A549 (cell line): ENCODE results near the gene SHCBP1L. TPM values are rescaled to one million over a fixed set of nuclear protein-coding genes. Genes with fewer than 3 reads are reported as not detected.
A peak's percentile ranks its signal among the peaks of the same experiment; 100 is the strongest.

Experiments
- ATAC-seq, 2 experiments: fragments of 200-7000 bp in 1 of 2; fragments of >200 bp in 1 of 2; cut with Nextera tagmentation in 1 of 2; cut with Tn5 transposase in 1 of 2; 3 replicates each; pipeline versions ENCODE4 v1.8.0 to v1.9.1; 2018 to 2020; ENCODE audit warnings: mild to moderate bottlenecking in 1 of 2, moderate library complexity in 1 of 2
- CTCF ChIA-PET: fragments of 300-600 bp; sonication (Branson Sonifier 250); formaldehyde crosslinking; extraction: SDS; loops from one replicate; lab custom pipeline; 2021; ENCODE audit warnings: antibody characterized with exemption, inconsistent platforms; lab: Yijun Ruan, JAX
- POLR2A ChIA-PET: fragments of 350-600 bp; formaldehyde crosslinking; extraction: SDS; loops from one replicate; lab custom pipeline; 2021; ENCODE audit warnings: antibody characterized with exemption, inconsistent platforms; lab: Yijun Ruan, JAX
- DNase-seq, 2 experiments: peaks; one replicate each; pipeline versions ENCODE4 v3.0.0 to v3.0.0-alpha.2; 2011 to 2016; ENCODE audit warnings: low read depth in 1 of 2, low spot score in 1 of 2
- FAIRE-seq: peaks from 2 replicates; lab custom pipeline; 2011; peaks lifted over from hg19 to GRCh38; lab: Jason Lieb, UNC
- H3K27ac ChIP-seq, 2 experiments: fragments of >200 bp; sonication (Bioruptor Twin); formaldehyde crosslinking; 3 replicates each; pipeline ENCODE4 v1.5.1; 2016 to 2017
- H3K4me1 ChIP-seq: fragments of >200 bp; sonication (Bioruptor Twin); formaldehyde crosslinking; 3 replicates; pipeline ENCODE4 v1.6.1; 2016
- H3K4me2 ChIP-seq: fragments of >200 bp; sonication (Bioruptor Twin); formaldehyde crosslinking; 3 replicates; pipeline ENCODE4 v1.6.1; 2016
- H3K4me3 ChIP-seq: fragments of >200 bp; sonication (Bioruptor Twin); formaldehyde crosslinking; 3 replicates; pipeline ENCODE4 v1.5.1; 2016
- H3K9me3 ChIP-seq: fragments of >200 bp; sonication (Bioruptor Twin); formaldehyde crosslinking; 3 replicates; pipeline ENCODE4 v1.6.1; 2016
- CBX8 ChIP-seq: fragments of 200-600 bp; sonication (generic); IDR thresholded peaks from 2 replicates; pipeline ENCODE4 v1.6.1; 2016
- CEBPB ChIP-seq, 2 experiments: fragments of >200 bp in 1 of 2; sonication (Bioruptor Twin) in 1 of 2; formaldehyde crosslinking in 1 of 2; IDR thresholded peaks; 2 replicates each; pipeline ENCODE4 v1.6.1; 2012 to 2016
- CHD4 ChIP-seq: fragments of 200-600 bp; sonication (generic); IDR thresholded peaks from 2 replicates; pipeline ENCODE4 v1.6.1; 2016; ENCODE audit warnings: antibody characterized with exemption, mild to moderate bottlenecking, borderline replicate concordance
- EHF ChIP-seq: fragments of 250-450 bp; sonication (Bioruptor Pico); IDR thresholded peaks from 2 replicates; pipeline ENCODE4 v1.5.0; 2020; ENCODE audit warnings: mild to moderate bottlenecking
- FOSL2 ChIP-seq, 2 experiments: fragments of 450-650 bp in 1 of 2; fragments of >200 bp in 1 of 2; sonication (Bioruptor Twin) in 1 of 2; formaldehyde crosslinking; IDR thresholded peaks; 2 replicates each; pipeline versions ENCODE4 v1.5.0 to v1.6.1; 2016 to 2020; ENCODE audit warnings: mild to moderate bottlenecking in 1 of 2, moderate library complexity in 1 of 2
- FOXS1 ChIP-seq: fragments of 250-450 bp; sonication (Bioruptor Pico); IDR thresholded peaks from 2 replicates; pipeline ENCODE4 v1.5.0; 2020; ENCODE audit warnings: mild to moderate bottlenecking, moderate library complexity
- GATA3 ChIP-seq: IDR thresholded peaks from 2 replicates; pipeline ENCODE4 v1.6.1; 2012; ENCODE audit warnings: borderline replicate concordance
- HEYL ChIP-seq: fragments of 250-450 bp; sonication (Bioruptor Pico); IDR thresholded peaks from 2 replicates; pipeline ENCODE4 v1.8.0; 2021; ENCODE audit warnings: mild to moderate bottlenecking, moderate library complexity
- JUN ChIP-seq, 2 experiments: fragments of >200 bp; sonication (Bioruptor Twin); formaldehyde crosslinking; IDR thresholded peaks; 2 replicates in 1 of 2; 3 replicates in 1 of 2; pipeline ENCODE4 v1.6.1; 2016 to 2017
- JUNB ChIP-seq: fragments of >200 bp; sonication (Bioruptor Twin); formaldehyde crosslinking; IDR thresholded peaks from 2 replicates; pipeline ENCODE4 v1.6.1; 2016
- KDM1A ChIP-seq: fragments of 200-600 bp; sonication (generic); IDR thresholded peaks from 2 replicates; pipeline ENCODE4 v1.6.1; 2016; ENCODE audit warnings: low read depth, mild to moderate bottlenecking
- NR3C1 ChIP-seq: fragments of >200 bp; sonication (Bioruptor Twin); formaldehyde crosslinking; IDR thresholded peaks from 3 replicates; pipeline ENCODE4 v1.6.1; 2017
- PHF8 ChIP-seq: fragments of 200-600 bp; sonication (generic); IDR thresholded peaks from 2 replicates; pipeline ENCODE4 v1.6.1; 2016; ENCODE audit warnings: low read depth, mild to moderate bottlenecking, antibody characterized with exemption, moderate library complexity, borderline replicate concordance
- POLR2AphosphoS2 ChIP-seq: conservative IDR thresholded peaks from 2 replicates; pipeline ENCODE4 v1.6.1; 2012; ENCODE audit warnings: low read length, improper control_type of control experiment, inconsistent platforms
- RCOR1 ChIP-seq: fragments of 150-350 bp; IDR thresholded peaks from 2 replicates; pipeline ENCODE4 v1.6.1; 2014; ENCODE audit warnings: antibody characterized with exemption, low read length, low read depth
- RFX5 ChIP-seq: fragments of 450-650 bp; IDR thresholded peaks from 2 replicates; pipeline ENCODE4 v1.7.1; 2014; ENCODE audit warnings: antibody characterized with exemption, mild to moderate bottlenecking, moderate library complexity
- SMC3 ChIP-seq: fragments of >200 bp; sonication (Bioruptor Twin); formaldehyde crosslinking; IDR thresholded peaks from 3 replicates; pipeline ENCODE4 v1.6.1; 2018; ENCODE audit warnings: inconsistent platforms
- TP53 ChIP-seq: fragments of 250-450 bp; sonication (Bioruptor Pico); IDR thresholded peaks from 2 replicates; pipeline ENCODE4 v1.5.0; 2021; ENCODE audit warnings: mild to moderate bottlenecking, moderate library complexity
- ZC3H11A ChIP-seq: fragments of 450-650 bp; IDR thresholded peaks from 2 replicates; pipeline ENCODE4 v1.6.1; 2014; ENCODE audit warnings: antibody characterized with exemption, mild to moderate bottlenecking
- ZFP36 ChIP-seq: fragments of 450-650 bp; IDR thresholded peaks from 2 replicates; pipeline ENCODE4 v1.6.1; 2014; ENCODE audit warnings: borderline replicate concordance; ENCODE audit not compliant: partially characterized antibody
- ZNF302 ChIP-seq: fragments of 250-450 bp; sonication (Bioruptor Pico); IDR thresholded peaks from 2 replicates; pipeline ENCODE4 v1.9.0; 2021; ENCODE audit warnings: inconsistent platforms, mild to moderate bottlenecking, moderate library complexity
- ZSCAN20 ChIP-seq: fragments of 250-450 bp; sonication (Bioruptor Pico); IDR thresholded peaks from 2 replicates; pipeline ENCODE4 v1.8.0; 2022; ENCODE audit warnings: mild to moderate bottlenecking, moderate library complexity
- WGBS: methylation state at CpG from one replicate; pipeline ENCODE4 v1.1.6; 2017; ENCODE audit errors: missing lambda C conversion rate; 5-methylcytosine and 5-hydroxymethylcytosine counted together
- polyA plus RNA-seq, 4 experiments: library from polyadenylated mRNA; depleted of rRNA in 3 of 4; stranded (reverse); fragments of >200 nt; fragmentation: RNase III in 1 of 4; extraction: RNeasy Plus Mini Kit Qiagen cat#74134 plus additional on column Dnase treatment in 1 of 4; gene quantifications; 2 replicates in 3 of 4; 3 replicates in 1 of 4; pipeline ENCODE4 v1.2.3, GENCODE V29; 2011 to 2017
- TF ChIP-seq, protein P1 (sequence below): fragments of 250-450 bp; sonication (Bioruptor Pico); IDR thresholded peaks from 2 replicates; pipeline ENCODE4 v1.5.0; 2021; ENCODE audit warnings: mild to moderate bottlenecking, moderate library complexity, borderline replicate concordance
- TF ChIP-seq, protein P2 (sequence below): fragments of >200 bp; sonication (Bioruptor Twin); formaldehyde crosslinking; IDR thresholded peaks from 3 replicates; pipeline ENCODE4 v1.5.1; 2016
- TF ChIP-seq, protein P3 (sequence below): fragments of >200 bp; sonication (Bioruptor Twin); formaldehyde crosslinking; IDR thresholded peaks from 2 replicates; pipeline ENCODE4 v1.6.1; 2016
- TF ChIP-seq, protein P4 (sequence below): IDR thresholded peaks from 2 replicates; pipeline ENCODE4 v1.6.1; 2012
- TF ChIP-seq, protein P5 (sequence below): fragments of >200 bp; sonication (Bioruptor Twin); formaldehyde crosslinking; IDR thresholded peaks from 3 replicates; pipeline ENCODE4 v1.6.1; 2016
- TF ChIP-seq, protein P6 (sequence below): IDR thresholded peaks from 2 replicates; pipeline ENCODE4 v1.6.1; 2012

The SHCBP1L gene
- polyA plus RNA-seq, 2 of the 4 experiments (the other 2 are of a cell fraction) = not detected

DNA sequence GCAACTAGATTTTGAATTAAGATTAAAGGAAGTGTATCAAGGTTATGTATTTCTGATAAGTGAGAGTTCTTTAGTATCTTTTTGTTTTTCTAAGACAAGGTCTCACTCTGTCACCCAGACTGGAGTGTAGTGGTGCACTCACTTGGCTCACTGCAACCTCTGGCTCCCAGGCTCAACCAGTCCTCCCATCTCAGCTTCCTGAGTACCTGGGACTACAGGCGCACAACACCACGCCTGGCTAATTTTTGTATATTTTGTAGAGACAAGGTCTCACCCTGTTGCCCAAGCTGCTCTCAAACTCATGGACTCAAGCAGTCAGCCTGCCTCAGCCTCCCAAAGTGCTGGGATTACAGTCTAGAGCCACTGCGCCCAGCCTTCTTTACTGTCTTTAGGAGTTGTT lies 80.1 kb downstream of the SHCBP1L start:
- H3K4me2 ChIP-seq = no peak overlapping the region
- TF ChIP-seq CEBPB (IDR thresholded peaks at IDR 0.05) (no peak), RCOR1 (no peak)
- TF ChIP-seq, protein P1, sequence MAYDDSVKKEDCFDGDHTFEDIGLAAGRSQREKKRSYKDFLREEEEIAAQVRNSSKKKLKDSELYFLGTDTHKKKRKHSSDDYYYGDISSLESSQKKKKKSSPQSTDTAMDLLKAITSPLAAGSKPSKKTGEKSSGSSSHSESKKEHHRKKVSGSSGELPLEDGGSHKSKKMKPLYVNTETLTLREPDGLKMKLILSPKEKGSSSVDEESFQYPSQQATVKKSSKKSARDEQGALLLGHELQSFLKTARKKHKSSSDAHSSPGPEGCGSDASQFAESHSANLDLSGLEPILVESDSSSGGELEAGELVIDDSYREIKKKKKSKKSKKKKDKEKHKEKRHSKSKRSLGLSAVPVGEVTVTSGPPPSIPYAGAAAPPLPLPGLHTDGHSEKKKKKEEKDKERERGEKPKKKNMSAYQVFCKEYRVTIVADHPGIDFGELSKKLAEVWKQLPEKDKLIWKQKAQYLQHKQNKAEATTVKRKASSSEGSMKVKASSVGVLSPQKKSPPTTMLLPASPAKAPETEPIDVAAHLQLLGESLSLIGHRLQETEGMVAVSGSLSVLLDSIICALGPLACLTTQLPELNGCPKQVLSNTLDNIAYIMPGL = no peak
- TF ChIP-seq, protein P2, sequence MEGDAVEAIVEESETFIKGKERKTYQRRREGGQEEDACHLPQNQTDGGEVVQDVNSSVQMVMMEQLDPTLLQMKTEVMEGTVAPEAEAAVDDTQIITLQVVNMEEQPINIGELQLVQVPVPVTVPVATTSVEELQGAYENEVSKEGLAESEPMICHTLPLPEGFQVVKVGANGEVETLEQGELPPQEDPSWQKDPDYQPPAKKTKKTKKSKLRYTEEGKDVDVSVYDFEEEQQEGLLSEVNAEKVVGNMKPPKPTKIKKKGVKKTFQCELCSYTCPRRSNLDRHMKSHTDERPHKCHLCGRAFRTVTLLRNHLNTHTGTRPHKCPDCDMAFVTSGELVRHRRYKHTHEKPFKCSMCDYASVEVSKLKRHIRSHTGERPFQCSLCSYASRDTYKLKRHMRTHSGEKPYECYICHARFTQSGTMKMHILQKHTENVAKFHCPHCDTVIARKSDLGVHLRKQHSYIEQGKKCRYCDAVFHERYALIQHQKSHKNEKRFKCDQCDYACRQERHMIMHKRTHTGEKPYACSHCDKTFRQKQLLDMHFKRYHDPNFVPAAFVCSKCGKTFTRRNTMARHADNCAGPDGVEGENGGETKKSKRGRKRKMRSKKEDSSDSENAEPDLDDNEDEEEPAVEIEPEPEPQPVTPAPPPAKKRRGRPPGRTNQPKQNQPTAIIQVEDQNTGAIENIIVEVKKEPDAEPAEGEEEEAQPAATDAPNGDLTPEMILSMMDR = no peak
- TF ChIP-seq, all 56 proteins: peak for 0
- ATAC-seq = no peak
- H3K4me3 ChIP-seq = no peak overlapping the region
- FAIRE-seq = no peak
- ChIA-PET POLR2A (no interaction called here), CTCF (interaction anchor here (0.9 kb wide), 1 partner anchor 90 kb away, joined by 3 read pairs; no protein-coding TSS in a partner anchor)
- H3K27ac ChIP-seq = no peak overlapping the region
- H3K4me1 ChIP-seq = no peaks in the 10 kb centered on the region
- H3K9me3 ChIP-seq = no peaks in the 10 kb centered on the region
- no peak for DNase-seq
- 100% methylated on average over 3 of the region's 3 CpGs for WGBS

DNA sequence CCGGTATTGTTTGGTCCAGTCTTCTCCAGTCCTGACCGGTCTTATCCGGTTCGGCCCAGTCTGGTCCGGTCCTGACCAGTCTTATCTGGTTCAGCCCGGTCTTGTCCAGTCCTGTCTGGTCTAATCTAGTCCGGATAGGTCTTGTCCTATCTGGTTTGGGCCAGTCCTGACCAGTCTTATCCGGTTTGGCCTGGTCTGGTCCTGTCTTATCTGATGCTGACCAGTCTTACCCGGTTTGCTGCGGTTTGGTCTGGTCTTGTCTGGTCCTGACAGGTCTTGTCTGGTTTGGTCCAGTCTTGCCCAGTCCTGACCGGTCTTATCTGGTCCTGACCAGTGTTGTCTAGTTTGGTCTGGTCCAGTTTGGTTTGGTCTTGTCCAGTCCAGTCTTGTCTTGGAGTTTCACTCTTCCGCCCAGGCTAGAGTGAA lies 83.7 kb downstream of the SHCBP1L start:
- H3K27ac ChIP-seq = no peak overlapping the region
- POLR2A ChIA-PET = no interaction called here
- H3K4me1 ChIP-seq = 0 out of 3 replicates have a peak, but pooled peaks cover 4% of the 10 kb centered on the region
- 95% methylated on average over 12 of the region's 12 CpGs for WGBS
- DNase-seq = peak in 1 of 2 experiments; percentile 23
- no peak for TF ChIP-seq TP53
- no peak for TF ChIP-seq EHF (CRISPR knock-in tag)
- no peak for TF ChIP-seq JUN (IDR thresholded peaks at IDR 0.05)
- TF ChIP-seq ZSCAN20 = no peak
- TF ChIP-seq KDM1A = no peak
- no peak for TF ChIP-seq ZFP36
- no peak for TF ChIP-seq CBX8
- no peak for TF ChIP-seq ZNF302 (CRISPR knock-in tag)
- no peak for TF ChIP-seq ZC3H11A
- TF ChIP-seq GATA3 = no peak
- TF ChIP-seq PHF8 = no peak
- TF ChIP-seq NR3C1 = no peak
- TF ChIP-seq, protein P3, sequence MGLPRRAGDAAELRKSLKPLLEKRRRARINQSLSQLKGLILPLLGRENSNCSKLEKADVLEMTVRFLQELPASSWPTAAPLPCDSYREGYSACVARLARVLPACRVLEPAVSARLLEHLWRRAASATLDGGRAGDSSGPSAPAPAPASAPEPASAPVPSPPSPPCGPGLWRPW = no peak
- no peak for TF ChIP-seq RFX5
- CTCF ChIA-PET = interaction anchor here (1.6 kb wide), 1 partner anchor 13 kb away, joined by 3 read pairs; no protein-coding TSS in a partner anchor
- no peak overlapping the region for H3K4me3 ChIP-seq
- H3K4me2 ChIP-seq = no peak overlapping the region
- peak; percentile 54; a peak in 5 of 6 replicates for ATAC-seq
- FAIRE-seq = no peak
- H3K9me3 ChIP-seq = no peaks in the 10 kb centered on the region

DNA sequence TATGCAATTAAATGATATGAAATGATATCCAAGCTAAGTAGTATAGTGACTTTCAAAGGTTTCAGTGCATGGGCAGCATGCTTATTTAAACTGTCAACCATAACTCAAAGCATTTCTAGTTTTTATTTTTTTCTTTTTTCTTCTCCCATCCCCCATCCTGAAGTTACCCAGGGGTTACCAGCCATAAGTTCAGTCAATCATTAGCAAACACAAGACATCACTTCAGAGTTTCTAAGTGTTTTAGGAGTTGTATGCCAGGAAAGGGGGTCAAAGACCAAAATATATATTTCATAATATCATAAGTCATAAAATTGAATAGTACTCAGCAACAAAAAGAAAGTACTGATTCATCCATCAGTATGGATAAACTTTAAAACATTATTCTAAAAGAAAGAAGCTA lies 85.1 kb downstream of the SHCBP1L start:
- ChIA-PET POLR2A (no interaction called here), CTCF (interaction anchor here (0.7 to 1.4 kb wide), 2 partner anchors 11 to 14 kb away, joined by 3 to 4 read pairs; no protein-coding TSS in a partner anchor)
- no peak for FAIRE-seq
- no peak overlapping the region for H3K4me2 ChIP-seq
- H3K9me3 ChIP-seq = no peaks in the 10 kb centered on the region
- no peak overlapping the region for H3K27ac ChIP-seq
- no peak for ATAC-seq
- H3K4me1 ChIP-seq = 0 out of 3 replicates have a peak, but pooled peaks cover 4% of the 10 kb centered on the region
- no peak for DNase-seq
- no peak overlapping the region for H3K4me3 ChIP-seq
- TF ChIP-seq TP53 (no peak), POLR2AphosphoS2 (no peak), FOSL2 (IDR thresholded peaks at IDR 0.05) (no peak), FOSL2 (CRISPR knock-in tag; IDR thresholded peaks at IDR 0.05) (no peak), RFX5 (no peak), HEYL (CRISPR knock-in tag) (no peak), JUNB (no peak), EHF (CRISPR knock-in tag) (no peak), SMC3 (no peak), FOXS1 (CRISPR knock-in tag) (no peak), CHD4 (no peak)
- TF ChIP-seq, protein P1 = no peak
- TF ChIP-seq, protein P4, sequence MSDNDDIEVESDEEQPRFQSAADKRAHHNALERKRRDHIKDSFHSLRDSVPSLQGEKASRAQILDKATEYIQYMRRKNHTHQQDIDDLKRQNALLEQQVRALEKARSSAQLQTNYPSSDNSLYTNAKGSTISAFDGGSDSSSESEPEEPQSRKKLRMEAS = no peak
- TF ChIP-seq, protein P5, sequence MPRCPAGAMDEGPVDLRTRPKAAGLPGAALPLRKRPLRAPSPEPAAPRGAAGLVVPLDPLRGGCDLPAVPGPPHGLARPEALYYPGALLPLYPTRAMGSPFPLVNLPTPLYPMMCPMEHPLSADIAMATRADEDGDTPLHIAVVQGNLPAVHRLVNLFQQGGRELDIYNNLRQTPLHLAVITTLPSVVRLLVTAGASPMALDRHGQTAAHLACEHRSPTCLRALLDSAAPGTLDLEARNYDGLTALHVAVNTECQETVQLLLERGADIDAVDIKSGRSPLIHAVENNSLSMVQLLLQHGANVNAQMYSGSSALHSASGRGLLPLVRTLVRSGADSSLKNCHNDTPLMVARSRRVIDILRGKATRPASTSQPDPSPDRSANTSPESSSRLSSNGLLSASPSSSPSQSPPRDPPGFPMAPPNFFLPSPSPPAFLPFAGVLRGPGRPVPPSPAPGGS = no peak
- TF ChIP-seq, protein P6, sequence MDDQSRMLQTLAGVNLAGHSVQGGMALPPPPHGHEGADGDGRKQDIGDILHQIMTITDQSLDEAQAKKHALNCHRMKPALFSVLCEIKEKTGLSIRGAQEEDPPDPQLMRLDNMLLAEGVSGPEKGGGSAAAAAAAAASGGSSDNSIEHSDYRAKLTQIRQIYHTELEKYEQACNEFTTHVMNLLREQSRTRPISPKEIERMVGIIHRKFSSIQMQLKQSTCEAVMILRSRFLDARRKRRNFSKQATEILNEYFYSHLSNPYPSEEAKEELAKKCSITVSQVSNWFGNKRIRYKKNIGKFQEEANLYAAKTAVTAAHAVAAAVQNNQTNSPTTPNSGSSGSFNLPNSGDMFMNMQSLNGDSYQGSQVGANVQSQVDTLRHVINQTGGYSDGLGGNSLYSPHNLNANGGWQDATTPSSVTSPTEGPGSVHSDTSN = no peak
